GM12801 (cell line): ENCODE results near the gene PLSCR4.

Experiments
- CTCF ChIP-seq: IDR thresholded peaks from one replicate; pipeline ENCODE4 v1.5.1; 2011; ENCODE audit warnings: control low read depth; ENCODE audit not compliant: insufficient read length; ENCODE audit errors: extremely low read depth

PLSCR4 gene

DNA sequence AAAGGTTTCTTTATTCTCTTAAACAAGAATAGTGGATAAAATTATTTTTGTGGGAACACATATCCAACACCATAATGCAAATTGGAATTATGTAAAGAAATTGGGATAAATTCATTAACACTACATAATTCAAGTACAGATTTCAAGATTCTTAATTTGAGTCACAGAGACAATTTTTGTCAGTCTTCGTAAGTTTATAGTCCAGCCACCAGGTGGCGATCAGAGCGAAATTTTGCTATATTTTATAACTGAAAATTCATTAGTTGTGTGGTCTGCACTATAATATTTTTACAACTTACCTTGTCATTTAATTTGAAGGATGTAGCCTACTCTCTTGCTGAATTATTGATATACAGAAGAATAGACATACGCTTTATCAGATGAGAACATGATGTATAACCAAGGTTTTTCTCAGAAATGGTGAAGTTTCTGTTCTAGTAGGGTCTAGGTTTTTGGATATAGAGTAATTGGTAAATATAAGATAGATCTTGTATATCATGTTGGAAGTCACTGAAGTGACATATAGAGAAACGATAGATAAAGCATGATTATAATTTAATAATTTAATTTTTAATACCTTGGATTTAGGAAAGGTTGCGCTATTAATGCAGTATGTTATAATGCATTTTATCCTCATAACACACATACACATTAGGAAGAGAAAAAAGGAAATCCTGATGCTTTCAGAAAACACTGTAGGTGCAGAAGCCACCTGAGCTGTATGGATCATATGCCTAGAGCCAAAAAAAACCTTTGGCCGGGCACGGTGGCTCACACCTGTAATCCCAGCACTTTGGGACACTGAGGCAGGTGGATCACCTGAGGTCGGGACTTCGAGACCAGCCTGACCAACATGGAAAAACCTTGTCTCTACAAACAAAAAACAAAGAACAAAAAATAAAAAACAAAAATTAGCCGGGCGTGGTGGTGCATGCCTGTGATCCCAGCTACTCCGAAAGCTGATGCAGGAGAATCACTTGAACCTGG, 31.7 kb downstream of the PLSCR4 start:
- no peak for TF ChIP-seq CTCF

- TF ChIP-seq CTCF: no peak
Measured at GRCh38 chr3:146217324-146217723, 33.6 kb downstream of the PLSCR4 start.

DNA sequence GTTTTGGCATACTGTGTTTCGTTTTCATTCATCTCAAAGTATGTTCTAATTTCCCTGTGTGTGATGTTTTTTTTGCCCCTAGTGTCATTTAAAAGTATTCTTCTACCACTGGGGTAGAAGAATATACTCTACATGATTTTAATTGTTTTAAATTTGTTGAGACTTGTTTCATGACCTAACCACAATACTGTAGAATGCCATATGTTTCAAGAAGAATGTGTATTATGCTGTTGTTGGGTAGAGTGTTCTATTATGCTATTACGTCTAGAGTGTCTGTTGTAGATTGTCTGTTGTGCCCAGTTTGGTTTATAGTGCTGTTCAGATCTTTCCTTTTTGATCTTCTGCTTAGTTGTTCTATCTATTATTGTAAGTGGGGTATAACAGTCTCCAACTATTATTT, 36.4 kb downstream of the PLSCR4 start:
- TF ChIP-seq CTCF: no peak

DNA sequence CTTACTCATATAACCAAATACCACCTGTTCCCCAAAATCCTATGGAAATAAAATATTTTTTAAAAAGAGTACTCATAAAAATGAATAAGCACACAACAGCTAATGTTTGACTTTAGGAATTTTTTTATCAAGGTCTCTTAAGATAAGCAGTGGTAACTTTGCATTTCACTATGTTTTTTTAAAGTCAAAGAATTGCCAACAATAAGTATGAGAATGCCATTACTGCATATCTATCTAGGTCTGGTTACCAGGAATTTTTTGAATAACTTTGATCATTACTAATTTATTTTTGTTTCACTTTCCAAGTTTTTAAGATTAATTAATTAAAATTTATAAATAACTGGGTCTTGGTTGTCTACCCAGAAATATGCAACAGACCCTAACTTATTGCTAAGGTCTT, 41.5 kb downstream of the PLSCR4 start:
- no peak for TF ChIP-seq CTCF

DNA sequence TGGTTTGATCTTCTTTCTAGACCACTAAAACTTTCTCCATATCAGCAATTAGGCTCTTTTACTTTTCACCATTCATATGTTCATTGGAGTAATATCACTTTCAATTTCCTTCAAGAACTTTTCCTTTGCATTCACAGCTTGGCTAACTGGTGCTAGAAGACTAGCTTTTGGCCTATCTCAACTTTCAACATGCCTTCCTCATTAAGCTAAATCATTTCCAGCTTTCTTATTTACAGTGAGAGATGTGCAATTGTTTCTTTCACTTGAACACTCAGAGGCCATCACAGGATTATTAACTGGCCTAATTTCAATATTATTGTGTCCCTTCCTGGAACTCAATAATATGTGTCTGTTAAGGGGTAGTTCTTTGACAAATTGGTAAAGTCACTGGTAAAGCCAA, 47.1 kb downstream of the PLSCR4 start:
- TF ChIP-seq CTCF: no peak

- no peak for TF ChIP-seq CTCF
Measured at GRCh38 chr3:146200461-146201220, 50.3 kb downstream of the PLSCR4 start.

- no peak for TF ChIP-seq CTCF
Measured at GRCh38 chr3:146199762-146200161, 51.1 kb downstream of the PLSCR4 start.
